DMS53 treated with DMSO at 0.1 percent for 48 hours (cell line): ENCODE measurements around the gene OTC.

Source experiments
- DNase-seq: peaks from one replicate; lab custom pipeline; 2025; ENCODE audit not compliant: unreplicated experiment; lab: John Stamatoyannopoulos, UW

The OTC gene

DNA sequence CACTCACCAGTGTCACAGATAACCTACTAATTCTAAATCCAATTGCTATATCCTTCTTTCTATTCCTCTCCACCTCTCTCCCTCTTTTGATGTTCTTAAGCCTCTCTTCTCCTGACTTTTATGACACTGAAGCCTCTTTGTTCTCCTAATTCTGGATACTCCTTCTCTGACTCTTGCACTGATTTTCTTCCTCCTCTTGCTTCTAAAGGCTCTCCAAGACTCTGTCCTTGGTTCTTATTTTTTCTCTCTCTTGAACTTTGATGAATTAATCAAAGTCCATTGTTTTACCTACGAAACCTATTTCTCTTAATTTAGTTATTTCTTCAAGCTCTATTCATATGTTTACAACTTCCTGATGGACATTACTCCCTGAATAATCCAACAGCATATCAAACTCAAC is 113.3 kb downstream of the OTC start:
- DNase-seq: no peak

GRCh38 chrX:38468563-38469157 is 116.3 kb downstream of the OTC start:
- no peak for DNase-seq
